ENCODE measurements around the gene CRYZ.

The CRYZ gene

DNA sequence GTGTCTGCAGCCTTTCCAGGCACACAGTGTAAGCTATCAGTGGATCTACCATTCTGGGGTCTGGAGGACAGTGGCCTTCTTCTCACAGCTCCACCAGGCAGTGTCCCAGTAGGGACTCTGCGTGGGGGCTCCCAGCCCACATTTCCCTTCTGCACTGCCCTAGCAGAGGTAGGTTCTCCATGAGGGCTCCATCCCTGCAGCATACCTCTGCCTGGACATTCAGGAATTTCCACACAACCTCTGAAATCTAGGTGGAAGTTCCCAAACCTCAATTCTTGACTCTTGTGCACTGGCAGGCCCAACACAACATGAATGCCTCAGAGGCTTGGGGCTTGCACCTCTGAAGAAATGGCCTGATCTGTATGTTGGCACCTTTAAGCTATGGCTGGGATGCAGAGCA is 6.8 kb downstream of the CRYZ start:
- H3K4me3 ChIP-seq (ENCODE audit: low read depth, low read length): no peak overlapping the region
- TF ChIP-seq, protein P1, sequence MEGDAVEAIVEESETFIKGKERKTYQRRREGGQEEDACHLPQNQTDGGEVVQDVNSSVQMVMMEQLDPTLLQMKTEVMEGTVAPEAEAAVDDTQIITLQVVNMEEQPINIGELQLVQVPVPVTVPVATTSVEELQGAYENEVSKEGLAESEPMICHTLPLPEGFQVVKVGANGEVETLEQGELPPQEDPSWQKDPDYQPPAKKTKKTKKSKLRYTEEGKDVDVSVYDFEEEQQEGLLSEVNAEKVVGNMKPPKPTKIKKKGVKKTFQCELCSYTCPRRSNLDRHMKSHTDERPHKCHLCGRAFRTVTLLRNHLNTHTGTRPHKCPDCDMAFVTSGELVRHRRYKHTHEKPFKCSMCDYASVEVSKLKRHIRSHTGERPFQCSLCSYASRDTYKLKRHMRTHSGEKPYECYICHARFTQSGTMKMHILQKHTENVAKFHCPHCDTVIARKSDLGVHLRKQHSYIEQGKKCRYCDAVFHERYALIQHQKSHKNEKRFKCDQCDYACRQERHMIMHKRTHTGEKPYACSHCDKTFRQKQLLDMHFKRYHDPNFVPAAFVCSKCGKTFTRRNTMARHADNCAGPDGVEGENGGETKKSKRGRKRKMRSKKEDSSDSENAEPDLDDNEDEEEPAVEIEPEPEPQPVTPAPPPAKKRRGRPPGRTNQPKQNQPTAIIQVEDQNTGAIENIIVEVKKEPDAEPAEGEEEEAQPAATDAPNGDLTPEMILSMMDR (IDR thresholded peaks at IDR 0.05; ENCODE audit: borderline replicate concordance, insufficient read depth, low read depth, low read length): no peak

DNA sequence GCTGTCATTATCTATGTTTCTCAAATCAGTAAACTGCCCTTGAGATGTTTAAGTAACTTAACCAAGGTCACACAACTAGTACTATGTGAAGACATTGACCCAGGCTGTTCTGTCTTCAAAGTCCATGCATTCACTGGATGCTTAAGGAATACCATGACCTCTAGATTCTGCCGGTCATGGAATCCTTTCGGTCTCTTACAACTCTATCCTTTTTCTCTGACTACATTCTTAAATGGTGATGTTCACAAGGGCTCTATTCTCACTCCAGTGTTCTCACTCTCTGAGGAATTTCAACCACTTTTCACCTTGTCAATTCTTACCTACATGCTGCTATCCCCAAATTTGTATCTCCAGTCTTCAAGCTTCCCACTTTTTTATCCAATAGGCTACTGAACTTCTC is 15.2 kb downstream of the CRYZ start:
- H3K4me3 ChIP-seq (ENCODE audit: low read depth, low read length): no peak overlapping the region
- TF ChIP-seq, protein P1 (IDR thresholded peaks at IDR 0.05; ENCODE audit: borderline replicate concordance, insufficient read depth, low read depth, low read length): no peak

DNA sequence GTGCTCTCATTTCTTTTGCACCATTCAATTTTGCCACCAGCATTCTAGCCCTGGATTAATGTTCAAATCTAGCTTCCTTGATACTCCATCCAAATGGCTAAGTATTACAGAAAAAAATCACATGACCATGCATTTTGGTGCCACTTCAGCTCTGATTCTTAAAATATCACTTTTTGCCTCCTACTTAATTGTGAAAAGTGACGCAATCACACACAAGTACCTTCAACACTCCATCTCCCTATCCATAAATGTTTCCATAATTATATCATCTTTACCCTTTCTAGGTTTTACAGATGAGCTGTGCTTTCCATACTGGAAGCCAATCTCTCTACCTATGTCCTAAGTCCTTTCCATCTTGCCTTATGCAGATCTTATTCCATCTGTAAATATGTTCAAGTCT is 16.0 kb downstream of the CRYZ start:
- TF ChIP-seq, protein P1 (IDR thresholded peaks at IDR 0.05; ENCODE audit: borderline replicate concordance, insufficient read depth, low read depth, low read length): no peak
- H3K4me3 ChIP-seq (ENCODE audit: low read depth, low read length): no peak overlapping the region

DNA sequence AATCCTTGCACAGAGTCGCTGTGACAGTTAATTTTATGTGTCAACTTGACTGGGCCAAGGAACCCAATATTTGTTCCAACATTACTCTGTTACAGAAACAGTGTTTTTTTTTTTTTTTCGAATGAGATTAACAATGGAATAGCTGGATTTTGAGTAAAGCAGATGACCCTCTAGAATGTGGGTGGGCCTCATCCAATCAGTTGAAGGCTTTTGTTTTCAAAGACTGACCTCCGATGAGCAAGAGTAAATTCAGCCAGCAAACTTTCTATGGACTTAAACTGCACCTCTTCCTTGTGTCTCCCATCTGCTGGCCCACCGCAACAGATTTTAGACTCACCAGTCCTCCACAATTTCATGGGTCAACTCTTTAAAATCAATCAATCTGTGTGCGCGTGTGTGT is 17.0 kb downstream of the CRYZ start:
- TF ChIP-seq, protein P1 (IDR thresholded peaks at IDR 0.05; ENCODE audit: borderline replicate concordance, insufficient read depth, low read depth, low read length): no peak
- H3K4me3 ChIP-seq (ENCODE audit: low read depth, low read length): no peak overlapping the region

DNA sequence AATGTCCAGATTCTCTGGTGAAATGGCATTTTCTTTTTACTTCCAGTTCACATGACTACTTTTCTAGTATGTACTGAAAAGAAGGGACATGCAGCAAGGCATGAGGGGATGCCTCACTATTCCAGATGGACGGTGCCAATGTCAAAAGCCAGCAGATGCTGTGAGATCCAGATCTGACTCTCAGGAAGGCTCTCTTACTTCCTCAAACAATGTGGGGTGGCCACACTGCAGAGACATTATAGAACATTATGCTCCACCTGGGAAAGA is 17.7 kb downstream of the CRYZ start:
- H3K4me3 ChIP-seq (ENCODE audit: low read depth, low read length): no peak overlapping the region
- TF ChIP-seq, protein P1 (IDR thresholded peaks at IDR 0.05; ENCODE audit: borderline replicate concordance, insufficient read depth, low read depth, low read length): no peak

DNA sequence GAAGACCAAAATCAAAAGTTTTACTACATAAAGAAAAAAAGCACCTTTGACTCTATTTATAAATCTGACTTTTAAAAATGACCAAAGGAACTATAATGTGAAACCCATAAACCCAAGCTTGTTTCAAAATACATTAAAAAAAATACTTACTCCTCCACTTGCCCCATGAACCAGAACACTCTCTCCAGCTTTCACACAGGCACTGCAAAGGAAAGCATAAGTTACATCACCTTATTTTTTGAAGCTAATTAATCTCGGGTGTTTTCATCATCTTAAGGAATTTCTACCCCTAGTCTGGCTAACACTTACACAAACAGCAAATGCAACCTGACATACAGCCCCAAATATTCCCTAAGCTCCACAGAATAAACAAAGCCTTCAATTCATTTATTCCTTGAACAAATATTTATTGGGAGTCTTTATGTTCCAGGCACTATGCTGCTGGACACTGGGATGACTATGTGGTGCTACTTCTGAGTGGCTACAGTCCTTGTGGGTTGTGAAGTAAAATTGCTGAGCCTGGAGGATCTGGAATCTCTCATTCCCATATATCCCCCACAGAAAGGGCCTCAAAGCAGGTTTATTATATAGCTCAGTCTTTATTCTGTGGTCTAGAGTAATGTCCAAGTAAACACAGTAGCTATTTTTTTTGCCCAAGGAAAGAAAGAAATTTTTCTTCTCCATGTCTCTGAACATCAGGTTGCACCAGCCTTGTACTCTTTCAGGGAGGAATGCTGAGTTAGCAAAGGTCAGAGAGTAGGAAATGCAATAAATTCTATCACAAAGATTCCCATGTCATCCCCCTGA is 18.2 kb downstream of the CRYZ start:
- H3K4me3 ChIP-seq (ENCODE audit: low read depth, low read length): no peak overlapping the region
- TF ChIP-seq, protein P1 (IDR thresholded peaks at IDR 0.05; ENCODE audit: borderline replicate concordance, insufficient read depth, low read depth, low read length): no peak

DNA sequence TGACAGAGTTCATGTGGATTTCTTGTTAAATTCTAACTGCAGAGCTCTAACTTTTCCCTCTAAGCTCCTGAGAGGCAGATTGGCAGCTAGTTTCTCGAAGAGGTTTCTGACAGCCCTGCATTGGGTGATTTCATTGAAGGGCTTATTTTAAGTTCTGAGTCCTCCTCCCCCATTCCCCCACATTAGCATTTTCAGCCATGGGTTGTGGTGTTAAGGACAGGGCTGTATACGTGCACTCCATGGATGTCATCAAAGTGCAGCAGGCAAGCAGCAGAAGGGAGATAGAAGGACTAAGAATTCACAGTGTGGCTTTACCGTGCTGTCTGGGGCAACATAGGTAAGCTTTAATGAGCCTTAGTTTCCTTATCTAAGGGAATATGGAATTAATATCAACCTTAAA is 19.0 kb downstream of the CRYZ start:
- TF ChIP-seq, protein P1 (IDR thresholded peaks at IDR 0.05; ENCODE audit: borderline replicate concordance, insufficient read depth, low read depth, low read length): no peak
- H3K4me3 ChIP-seq (ENCODE audit: low read depth, low read length): no peak overlapping the region

Measured in GM12875 (cell line).